Measurements from ENCODE around the gene TFEB.

Gene TFEB

DNA sequence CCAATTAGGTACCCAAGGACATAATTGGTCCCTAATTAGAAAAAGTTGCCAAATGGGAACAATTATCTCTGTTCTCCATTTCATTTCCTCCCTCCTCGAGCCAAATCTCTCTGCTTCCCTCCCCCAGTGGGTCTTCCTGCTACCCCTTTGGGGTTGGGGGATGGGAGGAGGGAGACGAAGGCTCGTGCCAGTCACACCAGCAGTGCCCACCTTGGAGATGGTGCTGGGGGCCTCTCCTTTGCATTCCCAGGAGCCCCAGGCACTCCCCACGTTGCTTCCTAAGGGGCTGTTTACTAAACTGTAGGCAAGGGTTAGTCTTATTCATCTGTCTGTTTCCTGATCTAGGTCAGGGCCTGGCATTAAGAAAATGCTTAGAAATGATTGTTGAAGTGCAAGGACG, 64.0 kb downstream of the TFEB start:
- ChIA-PET POLR2A (no interaction called here), CTCF (interaction anchor here (1.4 kb wide), 1 partner anchor 12 kb away, joined by 5 read pairs; no protein-coding TSS in a partner anchor)
- TF ChIP-seq, protein P1, sequence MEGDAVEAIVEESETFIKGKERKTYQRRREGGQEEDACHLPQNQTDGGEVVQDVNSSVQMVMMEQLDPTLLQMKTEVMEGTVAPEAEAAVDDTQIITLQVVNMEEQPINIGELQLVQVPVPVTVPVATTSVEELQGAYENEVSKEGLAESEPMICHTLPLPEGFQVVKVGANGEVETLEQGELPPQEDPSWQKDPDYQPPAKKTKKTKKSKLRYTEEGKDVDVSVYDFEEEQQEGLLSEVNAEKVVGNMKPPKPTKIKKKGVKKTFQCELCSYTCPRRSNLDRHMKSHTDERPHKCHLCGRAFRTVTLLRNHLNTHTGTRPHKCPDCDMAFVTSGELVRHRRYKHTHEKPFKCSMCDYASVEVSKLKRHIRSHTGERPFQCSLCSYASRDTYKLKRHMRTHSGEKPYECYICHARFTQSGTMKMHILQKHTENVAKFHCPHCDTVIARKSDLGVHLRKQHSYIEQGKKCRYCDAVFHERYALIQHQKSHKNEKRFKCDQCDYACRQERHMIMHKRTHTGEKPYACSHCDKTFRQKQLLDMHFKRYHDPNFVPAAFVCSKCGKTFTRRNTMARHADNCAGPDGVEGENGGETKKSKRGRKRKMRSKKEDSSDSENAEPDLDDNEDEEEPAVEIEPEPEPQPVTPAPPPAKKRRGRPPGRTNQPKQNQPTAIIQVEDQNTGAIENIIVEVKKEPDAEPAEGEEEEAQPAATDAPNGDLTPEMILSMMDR (IDR thresholded peaks at IDR 0.05; ENCODE audit: control extremely low read depth, extremely low read depth, low read depth, missing control alignments), result no peak
- DNase-seq (ENCODE audit: extremely low spot score), result no peak

DNA sequence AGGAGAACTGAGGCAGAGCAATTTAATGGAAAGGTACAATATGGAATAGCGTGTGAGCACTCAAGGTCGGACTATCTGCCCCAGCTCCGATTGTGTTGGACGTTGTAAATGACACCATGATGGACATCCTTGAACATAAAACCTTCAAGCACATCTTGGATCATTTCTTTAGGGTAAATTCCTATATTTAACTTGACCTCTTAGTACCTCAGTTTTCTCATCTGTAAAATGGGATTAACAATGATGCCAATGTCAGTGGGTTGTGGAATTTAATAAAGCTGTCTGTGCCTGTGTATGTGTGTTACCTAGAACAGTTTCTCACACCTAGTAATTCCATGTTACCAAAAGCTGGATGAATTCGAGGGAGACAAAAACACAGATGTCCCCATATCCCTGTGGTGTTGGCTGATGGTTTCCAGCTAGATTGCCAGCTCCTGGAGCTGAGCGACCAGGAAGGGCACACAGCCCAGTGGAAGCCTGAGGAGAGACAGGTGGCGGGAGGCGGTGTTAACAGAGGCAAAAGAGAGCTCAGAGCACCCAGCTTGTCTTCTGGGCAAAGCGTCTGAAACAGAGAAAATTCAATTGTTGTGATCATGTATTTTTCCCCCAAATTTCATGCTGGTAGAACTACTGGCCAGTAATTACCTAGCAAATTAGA, 64.6 kb downstream of the TFEB start:
- TF ChIP-seq, protein P1 (IDR thresholded peaks at IDR 0.05; ENCODE audit: control extremely low read depth, extremely low read depth, low read depth, missing control alignments), result no peak
- ChIA-PET CTCF (interaction anchor here (1.4 kb wide), 1 partner anchor 12 kb away, joined by 5 read pairs; no protein-coding TSS in a partner anchor), POLR2A (no interaction called here)
- no peak for DNase-seq (ENCODE audit: extremely low spot score)

DNA sequence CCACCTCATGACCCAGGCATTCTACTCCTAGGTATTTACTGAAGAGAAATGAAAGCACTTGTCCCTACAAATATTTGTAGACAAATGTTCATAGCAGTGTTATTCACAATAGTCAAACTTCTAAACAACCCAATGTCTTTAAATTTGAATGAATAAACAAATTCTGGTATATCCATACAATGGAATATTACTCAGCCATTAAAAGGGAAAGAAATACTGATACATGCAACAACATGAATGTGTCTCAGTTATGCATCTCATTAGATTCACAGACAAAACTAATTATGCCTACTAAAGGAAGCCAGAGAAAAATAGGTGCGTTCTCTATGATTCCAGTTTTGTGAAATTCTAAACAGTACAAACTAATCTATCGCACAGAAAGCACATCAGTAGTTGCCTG, 66.4 kb downstream of the TFEB start:
- ChIA-PET CTCF (no interaction called here), POLR2A (no interaction called here)
- no peak for DNase-seq (ENCODE audit: extremely low spot score)
- TF ChIP-seq, protein P1 (IDR thresholded peaks at IDR 0.05; ENCODE audit: control extremely low read depth, extremely low read depth, low read depth, missing control alignments), result no peak

DNA sequence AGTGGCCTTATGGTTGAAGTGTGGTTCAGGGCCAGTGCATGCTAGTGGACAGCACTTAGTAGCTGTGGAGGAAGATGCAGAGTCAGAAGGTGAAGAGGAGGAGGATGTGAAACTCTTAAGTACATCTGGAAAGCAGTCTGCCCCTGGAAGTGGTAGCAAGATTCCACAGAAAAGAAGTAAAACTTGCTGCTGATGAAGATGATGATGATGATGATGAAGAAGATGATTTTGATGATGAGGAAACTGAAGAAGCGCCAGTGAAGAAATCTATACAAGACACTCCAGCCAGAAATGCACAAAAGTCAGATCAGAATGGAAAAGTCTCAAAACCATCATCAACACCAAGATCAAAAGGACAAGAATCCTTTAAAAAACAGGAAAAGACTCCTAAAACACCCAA, 68.2 kb downstream of the TFEB start:
- TF ChIP-seq, protein P1 (IDR thresholded peaks at IDR 0.05; ENCODE audit: control extremely low read depth, extremely low read depth, low read depth, missing control alignments), result no peak
- ChIA-PET CTCF (no interaction called here), POLR2A (no interaction called here)

DNA sequence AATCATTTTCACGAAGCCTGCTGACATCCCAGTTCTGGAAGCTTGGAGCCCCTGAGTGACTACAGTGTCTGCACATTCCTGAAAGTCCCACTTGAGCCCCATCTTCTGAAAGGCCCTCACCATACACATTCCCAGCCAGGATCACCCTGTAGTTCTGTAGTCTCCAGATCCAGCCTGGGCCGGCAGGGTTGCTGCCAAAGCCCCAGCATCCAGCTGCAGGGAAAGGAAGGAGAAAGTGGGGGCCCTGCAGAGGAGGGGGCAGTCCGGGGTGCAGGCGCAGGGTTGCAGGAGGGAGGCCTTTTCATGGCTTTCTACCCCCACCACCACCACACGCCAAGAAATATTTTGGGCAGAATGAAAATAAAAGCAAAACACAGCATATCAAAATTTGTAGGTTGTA, 71.1 kb downstream of the TFEB start:
- CTCF ChIA-PET, result no interaction called here
- DNase-seq (ENCODE audit: extremely low spot score), result no peak

More for the DNA sequence above, 68.2 kb downstream of the TFEB start:
- DNase-seq (ENCODE audit: extremely low spot score), result no peak

DNA sequence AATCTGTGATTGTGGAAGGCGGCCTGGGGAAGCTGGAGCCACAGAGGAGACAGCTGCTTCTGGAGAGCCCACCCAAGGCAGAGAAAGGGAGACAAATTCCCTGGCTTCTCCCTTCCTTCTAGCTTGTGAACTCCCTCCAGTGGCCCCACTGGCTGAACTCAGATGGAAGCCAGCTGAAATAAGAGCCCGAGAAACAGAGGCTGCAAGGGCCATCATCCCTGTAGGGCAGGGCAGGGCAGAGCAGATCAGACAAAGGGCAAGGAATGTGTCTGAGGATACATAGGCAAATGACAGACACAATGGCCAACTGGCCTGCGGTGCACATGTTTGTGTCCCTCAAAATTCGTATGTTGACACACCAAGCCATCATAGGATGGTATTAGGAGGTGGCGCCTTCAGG, 71.8 kb downstream of the TFEB start:
- POLR2A ChIA-PET, result no interaction called here
- CTCF ChIA-PET, result no interaction called here
- DNase-seq (ENCODE audit: extremely low spot score), result no peak
- TF ChIP-seq, protein P1 (IDR thresholded peaks at IDR 0.05; ENCODE audit: control extremely low read depth, extremely low read depth, low read depth, missing control alignments), result no peak

More for the DNA sequence above, 71.1 kb downstream of the TFEB start:
- TF ChIP-seq, protein P1 (IDR thresholded peaks at IDR 0.05; ENCODE audit: control extremely low read depth, extremely low read depth, low read depth, missing control alignments), result no peak
- POLR2A ChIA-PET, result no interaction called here
